ENCODE results near the gene YJU2.
A peak's percentile ranks its signal among the peaks of the same experiment; 100 is the strongest.

Gene YJU2
- 29.2 to 54.7 (median 38.8) reads per million in 9 experiments for total RNA-seq

DNA sequence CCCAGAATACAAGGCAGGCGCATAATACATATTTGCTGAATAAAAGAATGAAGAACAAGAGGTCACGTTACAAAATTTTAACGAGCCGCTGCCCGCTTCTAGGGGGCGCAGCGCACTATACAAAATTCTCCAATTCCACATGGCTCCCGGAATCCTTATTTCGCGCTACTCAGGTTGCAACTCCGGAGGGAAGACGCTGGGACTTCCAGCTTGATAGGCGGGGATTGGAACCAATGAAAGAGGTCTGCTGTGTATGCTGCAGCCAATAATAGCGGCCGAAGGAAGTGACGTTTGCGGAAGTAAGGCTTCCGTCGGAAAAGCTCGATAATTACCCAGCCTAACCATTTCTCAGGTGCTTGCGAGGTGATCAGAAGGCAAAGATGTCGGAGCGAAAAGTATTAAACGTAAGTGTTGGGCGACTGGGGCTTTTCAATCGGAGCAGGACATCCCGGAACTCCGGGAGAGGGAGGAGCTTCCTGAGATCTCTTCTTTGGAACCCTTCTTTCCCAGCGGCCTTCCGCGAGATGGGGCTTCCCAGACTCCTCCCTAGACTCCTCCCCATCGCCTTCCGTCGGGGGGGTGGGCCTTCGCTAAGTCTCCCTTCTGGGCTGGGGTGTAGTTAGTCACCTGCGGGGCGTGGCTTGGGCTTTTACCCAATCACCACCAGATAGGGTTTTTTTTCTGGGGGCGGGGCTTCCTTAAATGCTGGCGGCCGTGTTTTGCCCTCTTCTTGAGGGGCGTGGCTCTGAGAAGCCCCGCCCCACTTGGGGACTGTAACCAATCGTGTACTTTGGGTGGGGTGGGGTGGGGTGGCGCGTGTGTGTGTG, at the start of gene YJU2:
Gene YJU2 (plus strand): TSS at position 314 of the 827 bp plus-strand sequence. CDS start 67 bp downstream, at position 381.
- DNase-seq (peak; percentile 98 to 100 (median 99)), ATAC-seq (replicated peaks) (peak; percentile 92)
- peaks cover 0 to 1% of the 10 kb centered on the region in 2 donors for H3K9me3 Mint-ChIP-seq
- peaks cover 0 to 2% of the 10 kb centered on the region in 2 donors for H3K27me3 Mint-ChIP-seq
- H3K27ac Mint-ChIP-seq: peak within 1 kb of the TSS; percentile 99
- H3K4me3 Mint-ChIP-seq: peak within 1 kb of the TSS; percentile 87 to 91
- peaks cover 4 to 23% of the 10 kb centered on the region in 2 donors for H3K4me1 Mint-ChIP-seq (ENCODE audit: low read depth in 2 of 2)
- peaks cover 62% of the 10 kb centered on the region for H3K36me3 Mint-ChIP-seq (ENCODE audit: insufficient read depth)

DNA sequence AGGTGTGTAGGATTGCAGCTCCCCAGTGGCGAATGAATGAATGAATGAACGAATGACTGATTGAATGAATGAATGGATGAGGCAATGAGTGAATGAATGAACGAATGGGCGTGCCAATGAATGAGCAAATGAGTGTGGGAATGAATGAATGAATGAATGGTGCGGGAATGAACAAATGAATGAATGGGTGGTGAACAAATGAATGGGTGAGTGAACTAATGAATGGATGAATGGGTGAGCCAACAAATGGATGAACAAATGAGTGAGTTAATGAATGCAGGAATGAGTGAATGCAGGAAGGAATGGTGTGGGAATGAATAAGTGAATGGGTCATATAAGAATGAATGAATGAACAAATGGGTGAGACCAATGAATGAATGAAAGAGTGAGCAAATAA, 49.7 kb upstream of the YJU2 start:
- H3K27me3 Mint-ChIP-seq: peaks cover 35 to 79% of the 10 kb centered on the region in 2 donors
- H3K9me3 Mint-ChIP-seq: no peaks in the 10 kb centered on the region
- ATAC-seq (replicated peaks): no peak
- H3K36me3 Mint-ChIP-seq (ENCODE audit: insufficient read depth): peaks cover 2% of the 10 kb centered on the region
- peaks cover 9 to 13% of the 10 kb centered on the region in 2 donors for H3K4me1 Mint-ChIP-seq (ENCODE audit: low read depth in 2 of 2)
- no peak for DNase-seq
- H3K27ac Mint-ChIP-seq: no peak overlapping the region
- H3K4me3 Mint-ChIP-seq: no peak overlapping the region

DNA sequence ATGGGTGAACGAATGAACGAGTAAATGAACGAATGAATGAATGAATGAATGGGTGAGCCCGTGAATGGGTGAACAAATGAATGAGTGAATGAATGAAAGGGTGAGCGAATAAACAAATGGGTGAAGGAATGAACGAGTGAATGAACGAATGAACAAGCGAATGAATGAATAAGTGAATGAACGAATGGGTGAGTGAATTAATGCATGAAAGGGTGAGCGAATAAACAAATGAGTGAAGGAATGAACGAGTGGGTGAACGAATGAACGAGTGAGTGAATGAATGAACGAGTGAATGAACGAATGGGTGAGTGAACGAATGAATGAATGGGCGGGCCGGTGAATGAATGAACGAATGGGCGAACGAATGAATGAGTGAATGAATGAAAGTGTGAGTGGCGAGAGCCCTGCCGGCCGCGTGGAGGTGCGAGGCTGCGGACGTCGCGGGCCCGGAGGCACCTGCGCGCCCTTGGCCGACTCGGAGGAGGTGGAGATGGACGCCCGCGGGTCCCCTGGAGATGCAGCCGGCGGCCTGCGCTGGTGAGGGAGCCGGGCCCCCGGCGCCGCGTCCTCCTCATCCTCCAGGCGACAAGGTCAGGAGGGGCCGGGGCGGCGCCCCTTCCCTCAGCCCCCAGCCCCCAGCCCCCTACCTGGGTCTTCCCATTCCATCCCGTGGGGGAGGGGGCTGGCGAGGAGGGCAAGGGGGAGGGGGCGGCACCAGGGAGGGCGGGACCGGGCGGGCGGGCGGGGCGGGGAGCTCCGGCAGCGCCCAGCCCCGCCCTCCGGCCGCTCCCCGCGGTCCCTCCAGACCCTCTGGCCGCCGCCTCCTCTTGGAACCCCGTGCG, 49.0 kb upstream of the YJU2 start:
- peaks cover 2% of the 10 kb centered on the region for H3K36me3 Mint-ChIP-seq (ENCODE audit: insufficient read depth)
- H3K27ac Mint-ChIP-seq: no peak overlapping the region
- ATAC-seq (replicated peaks): no peak

DNA sequence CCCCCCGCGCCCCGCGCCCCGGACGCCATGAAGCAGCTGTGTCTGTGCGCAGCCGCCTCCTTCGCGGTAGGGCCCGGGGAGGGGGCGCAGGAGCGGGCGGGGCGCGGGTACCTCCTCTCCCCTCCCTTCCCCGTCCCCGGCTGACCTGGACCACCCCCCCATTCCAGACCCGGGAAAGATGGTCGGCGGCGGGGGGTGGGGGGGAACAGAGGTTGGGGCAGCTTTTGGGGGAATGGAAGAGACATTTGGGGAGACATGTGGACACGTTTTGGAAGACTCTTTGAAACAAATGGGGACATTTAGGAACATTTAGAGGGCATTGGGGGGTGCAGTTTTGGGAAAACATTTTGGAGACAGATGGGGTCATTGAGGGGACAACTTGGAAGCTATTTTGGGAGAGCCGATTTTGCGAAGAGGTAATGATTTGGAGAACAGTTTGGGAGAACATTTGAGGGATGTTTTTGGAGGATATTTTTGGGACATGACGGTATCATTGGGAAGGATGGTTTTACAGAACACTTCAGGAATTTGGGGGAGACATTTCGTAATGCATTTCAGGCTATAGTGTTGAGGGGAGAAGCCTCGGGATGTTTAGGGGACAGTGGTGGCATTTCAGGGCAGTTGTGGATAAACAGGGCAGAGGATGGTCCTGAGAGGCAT, 48.3 kb upstream of the YJU2 start:
- Mint-ChIP-seq H3K27ac (no peak overlapping the region), H3K36me3 (ENCODE audit: insufficient read depth) (peaks cover 2% of the 10 kb centered on the region), H3K27me3 (peaks cover 35 to 71% of the 10 kb centered on the region in 2 donors), H3K9me3 (no peaks in the 10 kb centered on the region), H3K4me3 (no peak overlapping the region), H3K4me1 (ENCODE audit: low read depth in 2 of 2) (peaks cover 9 to 13% of the 10 kb centered on the region in 2 donors)
- ATAC-seq (replicated peaks) (no peak), DNase-seq (no peak)

More for the DNA sequence above, 49.0 kb upstream of the YJU2 start:
- H3K9me3 Mint-ChIP-seq: no peaks in the 10 kb centered on the region
- peak overlapping the region; percentile 5 to 9 for H3K4me3 Mint-ChIP-seq
- H3K27me3 Mint-ChIP-seq: peaks cover 35 to 79% of the 10 kb centered on the region in 2 donors
- peaks cover 9 to 13% of the 10 kb centered on the region in 2 donors for H3K4me1 Mint-ChIP-seq (ENCODE audit: low read depth in 2 of 2)
- DNase-seq: no peak

DNA sequence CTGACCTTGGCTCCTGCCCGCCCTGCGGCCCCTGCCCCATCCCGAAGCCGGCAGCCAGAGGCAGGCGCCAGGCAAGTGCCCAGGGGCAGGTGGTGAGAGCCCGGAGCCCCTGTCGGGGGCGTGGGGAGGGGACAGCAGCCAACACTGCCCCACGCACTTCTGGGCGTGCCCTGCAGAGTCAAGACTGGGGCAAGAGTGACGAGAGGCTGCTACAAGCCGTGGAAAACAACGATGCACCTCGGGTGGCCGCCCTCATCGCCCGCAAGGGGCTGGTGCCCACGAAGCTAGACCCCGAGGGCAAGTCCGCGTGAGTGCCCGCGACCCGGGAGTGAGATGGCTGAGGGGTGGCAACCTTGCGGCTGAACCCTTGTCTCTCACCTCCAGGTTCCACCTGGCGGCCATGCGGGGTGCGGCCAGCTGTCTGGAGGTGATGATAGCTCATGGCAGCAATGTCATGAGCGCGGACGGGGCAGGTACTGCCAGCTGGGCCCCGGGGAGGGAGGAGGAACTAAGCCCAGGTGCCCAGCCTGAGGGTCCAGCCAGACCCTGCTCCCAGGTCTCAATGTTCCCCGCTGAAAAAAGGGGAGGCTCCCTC, 47.1 kb upstream of the YJU2 start:
- peaks cover 2% of the 10 kb centered on the region for H3K36me3 Mint-ChIP-seq (ENCODE audit: insufficient read depth)
- DNase-seq: no peak
- peaks cover 27 to 59% of the 10 kb centered on the region in 2 donors for H3K27me3 Mint-ChIP-seq
- peaks cover 9% of the 10 kb centered on the region in 2 donors for H3K4me1 Mint-ChIP-seq (ENCODE audit: low read depth in 2 of 2)
- H3K27ac Mint-ChIP-seq: no peak overlapping the region
- no peaks in the 10 kb centered on the region for H3K9me3 Mint-ChIP-seq
- H3K4me3 Mint-ChIP-seq: no peak overlapping the region
- no peak for ATAC-seq (replicated peaks)

DNA sequence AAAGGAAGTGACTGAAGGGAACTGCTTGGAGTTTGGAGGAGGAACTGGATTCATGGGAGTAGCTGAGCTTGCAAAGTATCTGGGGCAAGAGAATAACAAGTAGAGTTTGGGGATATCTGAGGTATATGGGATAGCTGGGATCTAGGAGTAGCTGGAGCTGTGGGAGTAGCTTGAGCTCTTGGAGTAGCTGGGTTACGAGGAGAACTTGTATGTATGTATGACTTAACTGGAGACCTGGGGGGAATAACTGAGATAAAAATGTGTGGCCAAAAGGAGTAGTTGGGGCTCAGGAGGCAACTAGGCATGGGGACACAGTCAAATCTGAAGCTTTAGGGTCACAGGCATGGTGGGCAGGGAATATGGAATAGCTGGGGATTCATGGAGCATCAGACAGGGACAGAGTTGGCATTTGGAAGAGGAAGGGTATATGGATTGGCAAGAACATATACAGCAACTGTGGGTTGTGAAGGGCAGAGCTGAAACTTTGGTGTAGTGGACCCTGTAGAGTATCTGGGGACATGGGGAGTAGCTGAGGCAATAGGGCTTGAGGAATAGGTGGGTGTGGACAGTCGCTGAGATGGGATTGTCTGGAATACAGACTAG, 45.8 kb upstream of the YJU2 start:
- ATAC-seq (replicated peaks) (no peak), DNase-seq (no peak)
- H3K36me3 Mint-ChIP-seq (ENCODE audit: insufficient read depth): peaks cover 2% of the 10 kb centered on the region
- no peak overlapping the region for H3K4me3 Mint-ChIP-seq
- H3K4me1 Mint-ChIP-seq (ENCODE audit: low read depth in 2 of 2): peaks cover 9% of the 10 kb centered on the region in 2 donors
- H3K27ac Mint-ChIP-seq: peak overlapping the region in 1 of 2 donors; percentile 2
- no peaks in the 10 kb centered on the region for H3K9me3 Mint-ChIP-seq
- peaks cover 23 to 47% of the 10 kb centered on the region in 2 donors for H3K27me3 Mint-ChIP-seq

DNA sequence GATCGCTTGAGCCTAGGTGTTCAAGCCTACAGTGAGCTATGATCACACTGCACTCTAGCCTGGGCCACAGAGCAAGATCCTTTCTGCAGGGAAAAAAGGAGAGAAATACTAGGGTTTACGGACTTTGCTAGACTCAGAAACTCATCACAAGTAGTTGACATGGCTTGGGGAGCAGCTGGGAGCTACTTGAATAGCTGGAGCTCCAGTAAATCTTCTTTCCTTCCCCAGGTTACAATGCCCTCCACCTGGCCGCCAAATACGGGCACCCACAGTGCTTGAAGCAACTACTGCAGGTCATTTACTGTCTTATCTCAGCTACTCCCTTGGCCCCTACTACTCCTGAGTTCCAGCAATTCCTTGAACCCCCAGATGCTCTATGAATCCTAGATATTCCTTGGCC, 45.1 kb upstream of the YJU2 start:
- H3K36me3 Mint-ChIP-seq (ENCODE audit: insufficient read depth): peaks cover 2% of the 10 kb centered on the region

DNA sequence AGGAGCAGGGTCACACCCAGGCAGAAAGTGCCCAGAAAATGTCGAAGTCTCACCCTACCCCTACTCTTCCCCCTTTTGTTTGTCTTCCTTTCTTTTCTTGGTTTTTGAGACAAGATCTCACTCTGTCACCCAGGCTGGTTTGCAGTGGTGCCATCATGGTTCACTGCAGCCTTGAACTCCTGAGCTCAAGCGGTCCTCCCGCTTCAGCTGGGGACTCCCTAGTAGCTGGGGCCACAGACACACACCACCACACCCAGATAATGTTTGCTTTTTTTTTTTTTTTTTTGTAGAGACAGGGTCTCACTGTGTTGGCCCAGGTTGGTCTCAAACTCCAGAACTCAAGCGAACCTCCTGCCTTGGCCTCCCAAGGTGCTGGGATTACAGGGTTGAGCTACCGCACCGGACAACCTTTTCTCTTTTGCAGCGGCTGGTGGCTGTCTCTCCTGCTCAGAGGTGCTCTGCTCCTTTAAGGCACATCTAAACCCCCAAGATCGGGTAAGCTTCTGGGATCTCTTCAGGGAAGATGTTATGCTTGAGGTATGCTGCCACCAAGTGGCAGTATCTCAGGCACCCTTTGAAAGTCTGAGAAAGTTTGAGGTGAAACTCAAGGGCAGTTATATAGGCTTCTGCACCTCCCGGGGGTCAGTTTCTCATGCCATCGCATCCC, 39.9 kb upstream of the YJU2 start:
- no peaks in the 10 kb centered on the region for H3K4me1 Mint-ChIP-seq (ENCODE audit: low read depth in 2 of 2)
- no peaks in the 10 kb centered on the region for H3K36me3 Mint-ChIP-seq (ENCODE audit: insufficient read depth)
- H3K27me3 Mint-ChIP-seq: peaks cover 0 to 30% of the 10 kb centered on the region in 2 donors
- no peak overlapping the region for H3K27ac Mint-ChIP-seq
- no peaks in the 10 kb centered on the region for H3K9me3 Mint-ChIP-seq
- no peak for ATAC-seq (replicated peaks)
- no peak for DNase-seq
- no peak overlapping the region for H3K4me3 Mint-ChIP-seq

More for the DNA sequence above, 45.1 kb upstream of the YJU2 start:
- ATAC-seq (replicated peaks): no peak
- Mint-ChIP-seq H3K4me3 (no peak overlapping the region), H3K4me1 (ENCODE audit: low read depth in 2 of 2) (peaks cover 9% of the 10 kb centered on the region in 2 donors), H3K9me3 (no peaks in the 10 kb centered on the region), H3K27ac (no peak overlapping the region), H3K27me3 (peaks cover 21 to 39% of the 10 kb centered on the region in 2 donors)
- no peak for DNase-seq

DNA sequence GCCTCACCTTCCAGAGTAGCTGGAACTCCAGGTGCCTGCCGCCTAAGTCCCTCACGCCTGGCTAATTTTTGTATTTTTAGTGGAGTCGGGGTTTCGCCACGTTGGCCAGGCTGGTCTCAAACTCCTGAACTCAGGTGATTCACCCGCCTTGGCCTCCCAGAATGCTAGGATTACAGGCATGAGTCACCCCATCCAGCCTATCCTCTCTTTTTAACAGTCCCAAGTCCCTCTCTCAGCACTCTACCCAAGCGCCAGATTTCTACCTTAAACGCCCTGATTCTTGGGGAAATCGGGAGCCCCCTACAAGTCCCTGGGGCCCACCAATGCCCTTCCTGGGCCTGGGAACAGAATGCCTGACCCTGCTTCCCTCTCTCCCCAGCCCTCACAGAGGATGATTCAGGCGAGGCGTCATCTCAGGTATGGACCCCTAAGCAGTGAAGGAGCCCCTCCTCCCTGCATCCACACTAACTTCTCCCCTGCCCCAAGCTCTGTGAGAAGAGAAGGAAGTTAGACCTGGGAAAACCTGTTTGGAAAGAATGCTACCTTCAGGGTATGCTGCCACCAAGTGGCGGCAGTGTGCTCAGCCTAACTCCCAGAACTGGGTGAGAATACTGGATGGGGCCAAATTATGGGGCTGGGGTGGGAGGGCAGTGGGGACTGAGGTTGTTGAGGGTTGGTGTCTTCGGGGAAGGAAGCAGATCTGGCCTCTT, 38.3 kb upstream of the YJU2 start:
- no peaks in the 10 kb centered on the region for H3K36me3 Mint-ChIP-seq (ENCODE audit: insufficient read depth)
- no peaks in the 10 kb centered on the region for H3K4me1 Mint-ChIP-seq (ENCODE audit: low read depth in 2 of 2)
- DNase-seq (no peak), ATAC-seq (replicated peaks) (no peak)
- H3K4me3 Mint-ChIP-seq: no peak overlapping the region
- peaks cover 0 to 37% of the 10 kb centered on the region in 2 donors for H3K27me3 Mint-ChIP-seq
- H3K27ac Mint-ChIP-seq: no peak overlapping the region
- H3K9me3 Mint-ChIP-seq: no peaks in the 10 kb centered on the region

DNA sequence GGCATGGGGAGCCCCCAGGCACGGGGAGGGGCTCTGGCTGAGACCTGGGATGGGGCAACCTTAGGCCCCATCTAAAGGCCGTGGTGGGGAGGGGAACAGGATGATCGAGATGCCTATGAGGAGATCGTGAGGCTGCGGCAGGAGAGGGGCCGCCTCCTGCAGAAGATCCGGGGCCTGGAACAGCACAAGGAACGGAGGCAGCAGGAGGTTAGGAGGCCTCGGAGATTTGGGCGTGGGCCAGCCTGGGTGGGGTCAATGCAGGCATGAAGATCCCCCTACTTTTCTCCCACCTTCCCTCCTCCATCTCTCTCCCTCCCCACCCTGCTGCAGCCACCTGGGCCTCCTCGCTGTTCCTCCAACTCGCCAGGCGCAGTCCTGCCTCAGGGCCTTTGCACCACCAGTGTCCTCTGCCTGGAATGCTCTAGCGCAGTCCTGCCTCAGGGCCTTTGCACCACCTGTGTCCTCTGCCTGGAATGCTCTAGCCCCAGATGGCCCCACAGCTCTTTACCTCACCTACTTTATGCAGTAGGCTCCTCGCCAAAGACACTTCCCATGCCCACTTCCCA, 36.6 kb upstream of the YJU2 start:
- H3K4me3 Mint-ChIP-seq: no peak overlapping the region
- peaks cover 9 to 12% of the 10 kb centered on the region in 2 donors for H3K4me1 Mint-ChIP-seq (ENCODE audit: low read depth in 2 of 2)
- no peak overlapping the region for H3K27ac Mint-ChIP-seq
- DNase-seq (no peak), ATAC-seq (replicated peaks) (no peak)
- peaks cover 0 to 37% of the 10 kb centered on the region in 2 donors for H3K27me3 Mint-ChIP-seq
- H3K9me3 Mint-ChIP-seq: no peaks in the 10 kb centered on the region
- H3K36me3 Mint-ChIP-seq (ENCODE audit: insufficient read depth): no peaks in the 10 kb centered on the region

DNA sequence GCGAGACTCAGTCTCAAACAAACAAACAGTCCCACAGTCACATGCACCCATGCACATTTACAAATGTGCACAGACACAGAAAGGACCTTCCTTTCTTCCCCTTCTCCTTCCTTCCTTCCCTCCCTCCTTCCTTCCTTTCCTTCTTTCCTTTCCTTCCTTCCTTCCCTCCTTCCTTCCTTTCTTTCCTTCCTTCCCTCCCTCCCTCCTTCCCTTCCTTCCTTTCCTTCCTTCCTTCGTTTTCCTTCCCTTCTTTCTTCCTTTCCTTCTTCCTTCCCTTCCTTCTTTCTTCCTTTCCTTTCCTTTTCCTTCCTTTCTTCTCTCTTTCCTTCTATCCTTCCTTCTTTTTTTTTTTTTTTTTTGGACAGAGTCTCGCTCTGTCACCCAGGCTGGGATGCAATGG, 33.8 kb upstream of the YJU2 start:
- no peak overlapping the region for H3K27ac Mint-ChIP-seq
- DNase-seq (no peak), ATAC-seq (replicated peaks) (no peak)
- H3K36me3 Mint-ChIP-seq (ENCODE audit: insufficient read depth): no peaks in the 10 kb centered on the region
- H3K9me3 Mint-ChIP-seq: no peaks in the 10 kb centered on the region
- H3K4me1 Mint-ChIP-seq (ENCODE audit: low read depth in 2 of 2): peaks cover 9 to 12% of the 10 kb centered on the region in 2 donors
- peaks cover 0 to 28% of the 10 kb centered on the region in 2 donors for H3K27me3 Mint-ChIP-seq
- no peak overlapping the region for H3K4me3 Mint-ChIP-seq
